Measurements from ENCODE around the gene ITGA7. TPM values are rescaled to one million over a fixed set of nuclear protein-coding genes. Genes with fewer than 3 reads are reported as not detected.

ITGA7 gene
- total RNA-seq, 2 experiments from 2014 or later, result 4.3 to 4.8 TPM

GRCh38 chr12:55716582-55716957 lies 8.9 kb upstream of the ITGA7 start:
- peak overlapping the region; percentile 94 for H3K4me3 Mint-ChIP-seq
- peaks cover 3% of the 10 kb centered on the region for H3K27me3 Mint-ChIP-seq
- no peak for ATAC-seq
- peak overlapping the region; percentile 92 for H3K27ac Mint-ChIP-seq
- CTCF ChIA-PET, result interaction anchor here (1.0 to 4.3 kb wide), 9 partner anchors 8 to 70 kb away, joined by 3 to 44 read pairs (median 9); partner anchors contain the start of gene CD63
- peaks cover 24% of the 10 kb centered on the region for H3K4me1 Mint-ChIP-seq (ENCODE audit: low read depth)
- no peak for DNase-seq
- H3K36me3 Mint-ChIP-seq (ENCODE audit: low read depth), result peaks cover 5% of the 10 kb centered on the region
- intact Hi-C loops (cut with micrococcal nuclease), result no loop called here
- POLR2A ChIA-PET, result interaction anchor here (0.9 to 7.2 kb wide), 8 partner anchors 10 to 330 kb away, joined by 3 to 44 read pairs (median 4); partner anchors contain the start of genes CD63 and ITGA7
- TF ChIP-seq CTCF (IDR thresholded peaks at IDR 0.05), result no peak
- H3K9me3 Mint-ChIP-seq, result no peaks in the 10 kb centered on the region

GRCh38 chr12:55715833-55716581 lies 8.3 kb upstream of the ITGA7 start, which contains the start of gene BLOC1S1:
BLOC1S1 (plus strand) TSS chr12:55716046; CDS start chr12:55716052, 6 bp downstream.
- Mint-ChIP-seq H3K27ac (peak within 1 kb of the TSS; percentile 92), H3K4me3 (peak within 1 kb of the TSS; percentile 94), H3K27me3 (peaks cover 3% of the 10 kb centered on the region), H3K4me1 (ENCODE audit: low read depth) (peaks cover 24% of the 10 kb centered on the region), H3K36me3 (ENCODE audit: low read depth) (peaks cover 5% of the 10 kb centered on the region), H3K9me3 (no peaks in the 10 kb centered on the region)
- ChIA-PET CTCF (interaction anchor here (0.8 to 4.3 kb wide), 8 partner anchors 9 to 281 kb away, joined by 3 to 44 read pairs (median 10); partner anchors contain the start of genes CD63 and SUOX), POLR2A (interaction anchor here (1.2 to 7.2 kb wide), 6 partner anchors 9 to 330 kb away, joined by 3 to 44 read pairs (median 4); partner anchors contain the start of genes CD63 and ITGA7)
- intact Hi-C loops (cut with micrococcal nuclease), result no loop called here
- TF ChIP-seq CTCF (IDR thresholded peaks at IDR 0.05), result no peak
- DNase-seq, result peak; percentile 97
- ATAC-seq, result peak; percentile 97

GRCh38 chr12:55715169-55715764 lies 7.6 kb upstream of the ITGA7 start:
- ATAC-seq, result no peak
- intact Hi-C loops (cut with micrococcal nuclease), result no loop called here
- peak overlapping the region; percentile 94 for H3K4me3 Mint-ChIP-seq
- H3K27me3 Mint-ChIP-seq, result peaks cover 3% of the 10 kb centered on the region
- no peak for DNase-seq
- peak overlapping the region; percentile 92 for H3K27ac Mint-ChIP-seq
- POLR2A ChIA-PET, result interaction anchor here (1.2 to 7.2 kb wide), 5 partner anchors 8 to 331 kb away, joined by 3 to 44 read pairs (median 4); partner anchors contain the start of genes CD63 and ITGA7
- TF ChIP-seq CTCF (IDR thresholded peaks at IDR 0.05), result no peak
- H3K9me3 Mint-ChIP-seq, result no peaks in the 10 kb centered on the region
- peaks cover 24% of the 10 kb centered on the region for H3K4me1 Mint-ChIP-seq (ENCODE audit: low read depth)
- CTCF ChIA-PET, result interaction anchor here (0.8 to 4.3 kb wide), 7 partner anchors 9 to 282 kb away, joined by 3 to 44 read pairs (median 10); partner anchors contain the start of genes CD63 and SUOX
- peaks cover 5% of the 10 kb centered on the region for H3K36me3 Mint-ChIP-seq (ENCODE audit: low read depth)

- Mint-ChIP-seq H3K27me3 (peaks cover 9% of the 10 kb centered on the region), H3K36me3 (ENCODE audit: low read depth) (peaks cover 3% of the 10 kb centered on the region), H3K4me1 (ENCODE audit: low read depth) (peaks cover 24% of the 10 kb centered on the region), H3K27ac (no peak overlapping the region), H3K9me3 (no peaks in the 10 kb centered on the region), H3K4me3 (no peak overlapping the region)
- no peak for ATAC-seq
- intact Hi-C loops (cut with micrococcal nuclease), result no loop called here
- CTCF ChIA-PET, result interaction anchor here (1.1 to 1.2 kb wide), 2 partner anchors 25 to 595 kb away, joined by 3 to 4 read pairs; no protein-coding TSS in a partner anchor
- POLR2A ChIA-PET, result no interaction called here
- no peak for DNase-seq
- TF ChIP-seq CTCF (IDR thresholded peaks at IDR 0.05), result no peak
Measured at GRCh38 chr12:55713721-55714120, 6.0 kb upstream of the ITGA7 start.

All from activated CD8-positive, alpha-beta T cell treated with anti-CD3 and anti-CD28 coated beads for 36 hours (primary cell).